ENCODE results near the gene ACTR3. TPM values are rescaled to one million over a fixed set of nuclear protein-coding genes. Genes with fewer than 3 reads are reported as not detected.
A peak's percentile ranks its signal among the peaks of the same experiment; 100 is the strongest.

Gene ACTR3
- total and polyA plus RNA-seq, 10 of the 15 experiments (the other 5 are each of a cell fraction or from before 2014, with no cell fraction given), result 79.1 to 616 (median 471) TPM

- TF ChIP-seq ZNF592 (IDR thresholded peaks at IDR 0.05) (no peak), POLR2AphosphoS5 (IDR thresholded peaks at IDR 0.05; ENCODE audit: low read length) (no peak; the same call in 1 of the 2 replicates), TCF12 (IDR thresholded peaks at IDR 0.05; ENCODE audit: low read depth, low read length) (no peak)
Observed at GRCh38 chr2:113925884-113926283, 36.0 kb downstream of the ACTR3 start (continued).

GRCh38 chr2:113926314-113926713 is 36.4 kb downstream of the ACTR3 start:
- no peak overlapping the region for H3K27ac ChIP-seq (ENCODE audit: control insufficient read depth, insufficient read depth)
- no TSS peak for BruUV-seq (replicated peaks)
- H4K20me1 ChIP-seq (ENCODE audit: control insufficient read depth, insufficient read depth), result peaks cover 12% of the 10 kb centered on the region
- peaks cover 23% of the 10 kb centered on the region for H3K4me1 ChIP-seq (ENCODE audit: control insufficient read depth, insufficient read depth, low read length)
- H3K4me2 ChIP-seq (ENCODE audit: control insufficient read depth, insufficient read depth), result no peak overlapping the region
- intact Hi-C loops (cut with micrococcal nuclease; ENCODE audit: unreplicated experiment) (no loop called here), in situ Hi-C loops (cut with MboI) (no loop called here)
- peaks cover 4 to 17% of the 10 kb centered on the region in 2 experiments for H3K36me3 ChIP-seq (ENCODE audit: control insufficient read depth in 2 of 2, insufficient read depth in 2 of 2, low read length in 1 of 2)
- no peak overlapping the region for H3K9ac ChIP-seq (ENCODE audit: control insufficient read depth, insufficient read depth, low read length)
- ChIA-PET RAD21 (ENCODE audit: unreplicated experiment) (no interaction called here), CTCF (no interaction called here), SMC1A (ENCODE audit: uncharacterized antibody, unreplicated experiment) (no interaction called here), POLR2A (no interaction called here)
- peak; percentile 43 for TF ChIP-seq POLR2AphosphoS5 (IDR thresholded peaks at IDR 0.05; ENCODE audit: low read length)
- no peak for TF ChIP-seq PML (IDR thresholded peaks at IDR 0.05; ENCODE audit: low read length)
- 81% methylated on average over 3 of the region's 3 CpGs for WGBS (ENCODE audit: insufficient coverage, insufficient replicate concordance, low lambda C conversion rate, missing lambda C conversion rate)
- no peak overlapping the region for H2AFZ ChIP-seq (ENCODE audit: control insufficient read depth, low read depth, low read length)
- no peak overlapping the region for H3K4me3 ChIP-seq
- DNase-seq (ENCODE audit: low read depth, low spot score), result no peak
- no peaks in the 10 kb centered on the region for H3K27me3 ChIP-seq (replicated peaks in 1 of 2; ENCODE audit: control insufficient read depth in 2 of 2, insufficient read depth in 2 of 2, low read length in 1 of 2)
- ATAC-seq, result no peak
- peaks cover 58% of the 10 kb centered on the region for H3K79me2 ChIP-seq (ENCODE audit: control insufficient read depth, insufficient read depth, low read length)
- no peak for FAIRE-seq
- H3K9me3 ChIP-seq (replicated peaks; ENCODE audit: control insufficient read depth, insufficient read depth, low read length), result no peaks in the 10 kb centered on the region
